Keratinocyte (primary cell): ENCODE results near the gene MAPK1IP1L. TPM values are rescaled to one million over a fixed set of nuclear protein-coding genes. Genes with fewer than 3 reads are reported as not detected.
A peak's percentile ranks its signal among the peaks of the same experiment; 100 is the strongest.

ENCODE experiments used
- DNase-seq: peaks from one replicate; pipeline ENCODE4 v3.0.0-alpha.2; 2011; ENCODE audit warnings: low read depth, missing footprints, low spot score
- FAIRE-seq: peaks from 2 replicates; lab custom pipeline; 2011; peaks lifted over from hg19 to GRCh38; lab: Jason Lieb, UNC
- H2AFZ ChIP-seq: 2 replicates; pipeline ENCODE4 v1.6.0; 2012; ENCODE audit warnings: low read length, control low read depth, inconsistent platforms; ENCODE audit not compliant: control insufficient read depth
- H3K27ac ChIP-seq: 2 replicates; pipeline ENCODE4 v1.5.1; 2011; ENCODE audit warnings: low read length; ENCODE audit not compliant: control insufficient read depth, insufficient read depth
- H3K27me3 ChIP-seq: 3 replicates; pipeline ENCODE4 v1.6.0; 2011; ENCODE audit warnings: low read length; ENCODE audit not compliant: control insufficient read depth, insufficient read depth; ENCODE audit errors: extremely low read depth
- H3K36me3 ChIP-seq, 2 experiments: 2 replicates in 1 of 2; 3 replicates in 1 of 2; pipeline ENCODE4 v1.5.1; 2011; ENCODE audit warnings: low read length in 2 of 2, mild to moderate bottlenecking in 1 of 2; ENCODE audit not compliant: control insufficient read depth in 2 of 2, insufficient read depth in 2 of 2; ENCODE audit errors: extremely low read depth in 1 of 2
- H3K4me1 ChIP-seq: 3 replicates; pipeline ENCODE4 v1.5.1; 2011; ENCODE audit warnings: low read length; ENCODE audit not compliant: control insufficient read depth, insufficient read depth; ENCODE audit errors: extremely low read depth
- H3K4me2 ChIP-seq: 3 replicates; pipeline ENCODE4 v1.6.0; 2011; ENCODE audit warnings: low read depth, low read length; ENCODE audit not compliant: control insufficient read depth, insufficient read depth; ENCODE audit errors: extremely low read depth
- H3K4me3 ChIP-seq, 3 experiments: fragments of 200-600 bp in 1 of 3; sonication (generic) in 1 of 3; 2 replicates in 2 of 3; 3 replicates in 1 of 3; pipeline ENCODE4 v1.5.1; 2011 to 2016; ENCODE audit warnings: low read length in 3 of 3, mild to moderate bottlenecking in 3 of 3, control low read depth in 2 of 3, inconsistent platforms in 1 of 3, low read depth in 1 of 3, mixed read lengths in 1 of 3, mixed run types in 1 of 3, moderate library complexity in 1 of 3; ENCODE audit not compliant: control insufficient read depth in 2 of 3, insufficient read depth in 2 of 3; ENCODE audit errors: extremely low read depth in 1 of 3
- H3K79me2 ChIP-seq: 2 replicates; pipeline ENCODE4 v1.6.0; 2012; ENCODE audit warnings: low read length; ENCODE audit not compliant: control insufficient read depth, insufficient read depth
- H3K9ac ChIP-seq: 3 replicates; pipeline ENCODE4 v1.6.0; 2011; ENCODE audit warnings: low read length; ENCODE audit not compliant: control insufficient read depth, insufficient read depth; ENCODE audit errors: extremely low read depth
- H3K9me1 ChIP-seq: 3 replicates; pipeline ENCODE4 v1.6.0; 2011; ENCODE audit warnings: low read length; ENCODE audit not compliant: control insufficient read depth, insufficient read depth; ENCODE audit errors: extremely low read depth
- H3K9me3 ChIP-seq: 2 replicates; pipeline ENCODE4 v1.5.1; 2012; ENCODE audit warnings: low read depth, low read length; ENCODE audit not compliant: control insufficient read depth
- H4K20me1 ChIP-seq: 3 replicates; pipeline ENCODE4 v1.6.0; 2011; ENCODE audit warnings: low read length; ENCODE audit not compliant: control insufficient read depth, insufficient read depth; ENCODE audit errors: extremely low read depth
- CTCF ChIP-seq, 3 experiments: IDR thresholded peaks in 1 of 3; conservative IDR thresholded peaks in 1 of 3; optimal IDR thresholded peaks in 1 of 3; 2 replicates in 2 of 3; 3 replicates in 1 of 3; pipeline versions ENCODE3 to v1.5.1; 2011; ENCODE audit warnings: low read length in 3 of 3, mild to moderate bottlenecking in 3 of 3, moderate library complexity in 2 of 3, control low read depth in 1 of 3, inconsistent platforms in 1 of 3; ENCODE audit not compliant: insufficient read depth in 2 of 3; ENCODE audit errors: extremely low read depth in 1 of 3
- EZH2 ChIP-seq: IDR thresholded peaks from one replicate; pipeline ENCODE4 v1.6.1; 2012; ENCODE audit warnings: inconsistent platforms, mild to moderate bottlenecking, low read length, moderate library complexity
- dilution Hi-C: fragments of 300-500 bp; cut with MboI; formaldehyde crosslinking; loops from one replicate; pipeline ENCODE4 v1.7.0; 2020; ENCODE audit warnings: low sequenced_read_pairs; ENCODE audit not compliant: extremely low pct_ligation_motif_present
- polyA plus RNA-seq, 5 experiments: library from polyadenylated mRNA; depleted of rRNA in 3 of 5; stranded (reverse) in 3 of 5; stranded (forward) in 1 of 5; unstranded in 1 of 5; fragments of >200 nt; gene quantifications; 1 replicate in 1 of 5; 2 replicates in 3 of 5; 3 replicates in 1 of 5; pipeline versions ENCODE4 v1.2.1 to v1.2.3, GENCODE V29; 2011 to 2012; ENCODE audit warnings: missing spikeins in 2 of 5, low read depth in 1 of 5, low replicate concordance in 1 of 5

The MAPK1IP1L gene
- polyA plus RNA-seq, 1 donor (not counting 4 experiments of a cell fraction or from before 2014, with no cell fraction given) = 48.5 TPM

GRCh38 chr14:55102141-55102621 is 50.7 kb downstream of the MAPK1IP1L start:
- Histone ChIP-seq H3K9ac (peak overlapping the region; percentile 88), H3K27me3 (no peaks in the 10 kb centered on the region), H3K4me2 (peak overlapping the region; percentile 84), H3K79me2 (no peaks in the 10 kb centered on the region), H2AFZ (peak overlapping the region; percentile 25), H3K9me1 (no peaks in the 10 kb centered on the region), H3K27ac (peak overlapping the region; percentile 98), H3K9me3 (peaks cover 5% of the 10 kb centered on the region), H3K36me3 (no peaks in the 10 kb centered on the region), H4K20me1 (no peaks in the 10 kb centered on the region), H3K4me1 (peaks cover 40% of the 10 kb centered on the region), H3K4me3 (peak overlapping the region in 2 of 3 experiments; percentile 46 to 47)
- DNase-seq (no peak), FAIRE-seq (peak; percentile 82)
- TF ChIP-seq CTCF (optimal IDR thresholded peaks at IDR 0.05 in 1 of 3, IDR thresholded peaks at IDR 0.05 in 1 of 3, conservative IDR thresholded peaks at IDR 0.05 in 1 of 3; ENCODE audit: extremely low read depth in 1 of 3, insufficient read depth in 2 of 3, low read length in 3 of 3) (no peak), EZH2 (no peak)
- dilution Hi-C loops = no loop called here

GRCh38 chr14:55103005-55103640 is 51.7 kb downstream of the MAPK1IP1L start:
- Histone ChIP-seq H4K20me1 (no peaks in the 10 kb centered on the region), H3K27ac (peak overlapping the region; percentile 98), H3K36me3 (no peaks in the 10 kb centered on the region), H3K4me3 (peak overlapping the region; percentile 26 to 47 (median 46)), H3K9me1 (no peaks in the 10 kb centered on the region), H3K9me3 (peaks cover 5% of the 10 kb centered on the region), H2AFZ (peak overlapping the region; percentile 39), H3K27me3 (no peaks in the 10 kb centered on the region), H3K79me2 (no peaks in the 10 kb centered on the region), H3K4me1 (peaks cover 42% of the 10 kb centered on the region), H3K4me2 (peak overlapping the region; percentile 84), H3K9ac (peak overlapping the region; percentile 88)
- TF ChIP-seq CTCF (optimal IDR thresholded peaks at IDR 0.05 in 1 of 3, IDR thresholded peaks at IDR 0.05 in 1 of 3, conservative IDR thresholded peaks at IDR 0.05 in 1 of 3; ENCODE audit: extremely low read depth in 1 of 3, insufficient read depth in 2 of 3, low read length in 3 of 3) (peak in 1 of 3 experiments; percentile 5), EZH2 (no peak)
- dilution Hi-C loops = no loop called here
- DNase-seq (peak; percentile 81), FAIRE-seq (peak; percentile 84)
